Skin of body (tissue), 2 donors: Measurements from ENCODE around the gene LRP11. TPM values are rescaled to one million over a fixed set of nuclear protein-coding genes. Genes with fewer than 3 reads are reported as not detected.
"Not testable (repeated sequence)": the region's sequence is repeated elsewhere in the genome, so short reads cannot be mapped to it uniquely, and the experiment has no call there.

Experiments used
- DNase-seq: peaks from one replicate; lab custom pipeline; 2025; lab: John Stamatoyannopoulos, UW
- total RNA-seq: library from RNA; depleted of rRNA; stranded (reverse); fragments of >200 nt; gene quantifications from one replicate; pipeline ENCODE4 v1.2.3, GENCODE V29; 2014

The LRP11 gene, protein sequence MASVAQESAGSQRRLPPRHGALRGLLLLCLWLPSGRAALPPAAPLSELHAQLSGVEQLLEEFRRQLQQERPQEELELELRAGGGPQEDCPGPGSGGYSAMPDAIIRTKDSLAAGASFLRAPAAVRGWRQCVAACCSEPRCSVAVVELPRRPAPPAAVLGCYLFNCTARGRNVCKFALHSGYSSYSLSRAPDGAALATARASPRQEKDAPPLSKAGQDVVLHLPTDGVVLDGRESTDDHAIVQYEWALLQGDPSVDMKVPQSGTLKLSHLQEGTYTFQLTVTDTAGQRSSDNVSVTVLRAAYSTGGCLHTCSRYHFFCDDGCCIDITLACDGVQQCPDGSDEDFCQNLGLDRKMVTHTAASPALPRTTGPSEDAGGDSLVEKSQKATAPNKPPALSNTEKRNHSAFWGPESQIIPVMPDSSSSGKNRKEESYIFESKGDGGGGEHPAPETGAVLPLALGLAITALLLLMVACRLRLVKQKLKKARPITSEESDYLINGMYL
- 29.1 TPM for total RNA-seq

DNA sequence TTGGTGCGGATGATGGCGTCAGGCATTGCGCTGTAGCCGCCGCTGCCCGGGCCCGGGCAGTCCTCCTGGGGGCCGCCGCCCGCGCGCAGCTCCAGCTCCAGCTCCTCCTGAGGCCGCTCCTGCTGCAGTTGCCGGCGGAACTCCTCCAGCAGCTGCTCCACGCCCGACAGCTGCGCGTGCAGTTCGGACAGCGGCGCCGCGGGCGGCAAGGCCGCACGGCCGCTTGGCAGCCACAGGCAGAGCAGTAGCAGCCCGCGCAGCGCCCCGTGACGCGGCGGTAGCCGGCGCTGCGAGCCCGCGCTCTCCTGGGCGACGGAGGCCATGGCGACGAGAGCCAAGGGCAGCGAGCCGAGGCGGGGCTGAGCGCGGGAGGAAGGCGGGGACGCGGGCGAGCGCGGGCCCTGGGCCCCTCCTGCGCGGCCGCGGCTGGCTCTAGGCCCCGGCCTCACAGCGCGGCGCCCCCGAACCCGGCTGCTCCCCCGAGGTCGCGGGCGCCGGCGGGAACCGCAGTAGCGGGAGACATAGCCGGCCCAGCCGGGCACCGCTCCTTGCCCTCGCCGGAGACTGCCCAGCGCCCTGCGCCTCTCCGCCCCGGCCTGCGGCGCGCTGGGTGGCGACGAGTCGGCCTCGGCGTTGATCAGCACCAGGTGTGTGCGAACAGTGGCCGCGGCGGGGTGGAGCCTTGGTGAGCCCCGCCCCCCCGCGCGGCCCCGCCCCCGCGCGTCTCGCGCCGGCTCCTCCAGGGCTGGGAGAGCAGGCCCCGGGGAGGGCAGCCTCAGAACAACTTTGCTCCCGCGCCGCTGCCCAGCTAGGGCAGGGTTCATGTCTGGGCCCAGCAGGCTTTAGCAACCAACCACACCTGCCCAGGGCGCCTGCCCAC, at the start of gene LRP11:
TSS of gene LRP11 (minus strand) at position 662 of the 880 bp plus-strand sequence. CDS start at position 323, 339 bp downstream.
- DNase-seq: peak; percentile 55

DNA sequence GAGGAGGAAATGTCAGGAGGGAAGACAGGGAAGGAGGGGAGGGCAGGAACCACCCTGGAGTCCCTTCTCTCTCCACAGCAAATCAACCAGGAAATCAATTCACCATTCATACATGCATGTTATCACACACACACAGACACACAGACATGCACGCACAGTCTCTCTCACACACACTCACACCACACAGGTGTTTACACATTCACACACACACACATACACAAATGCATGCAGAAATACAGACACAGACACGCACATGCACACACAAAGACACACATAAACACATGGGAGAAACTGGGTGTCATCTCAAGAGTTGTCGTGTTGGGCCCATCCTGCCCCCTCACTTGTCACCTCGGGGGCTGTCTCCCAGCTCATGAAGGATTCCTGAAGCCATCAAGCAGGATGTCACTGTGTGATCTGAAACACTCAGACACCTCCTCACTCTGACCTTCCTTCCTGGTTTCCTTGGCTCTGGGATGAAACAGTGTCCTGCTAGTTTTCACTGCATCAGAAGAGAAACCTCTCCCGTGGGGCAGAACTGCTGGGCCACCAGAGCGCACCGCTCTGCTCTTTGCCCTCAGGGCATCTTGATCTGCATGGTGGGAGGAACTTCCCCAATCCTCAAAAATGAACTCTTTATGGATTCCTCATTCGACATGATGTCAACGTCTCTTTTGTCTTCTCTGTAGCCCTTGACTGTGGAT, 49.5 kb upstream of the LRP11 start:
- DNase-seq: no peak

DNA sequence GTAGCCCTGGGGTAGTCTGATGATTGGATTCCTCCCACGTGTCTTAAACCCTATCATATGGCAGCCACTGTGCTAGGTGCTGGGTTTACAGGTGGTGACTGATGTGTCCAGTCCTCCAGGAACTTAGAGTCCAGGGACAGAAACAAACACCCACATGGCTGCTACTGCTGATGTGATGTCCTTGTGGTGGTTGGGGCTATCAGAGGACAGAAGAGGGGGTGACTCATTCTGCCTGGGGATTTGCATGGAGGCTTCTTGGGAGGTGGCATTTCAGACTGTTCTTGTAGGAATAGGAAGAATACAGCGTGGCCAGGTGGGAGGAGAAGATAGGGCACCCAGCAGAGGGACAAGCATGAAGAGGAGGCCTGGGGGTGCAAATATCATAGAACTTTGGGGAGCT, 48.9 kb upstream of the LRP11 start:
- no peak for DNase-seq

DNA sequence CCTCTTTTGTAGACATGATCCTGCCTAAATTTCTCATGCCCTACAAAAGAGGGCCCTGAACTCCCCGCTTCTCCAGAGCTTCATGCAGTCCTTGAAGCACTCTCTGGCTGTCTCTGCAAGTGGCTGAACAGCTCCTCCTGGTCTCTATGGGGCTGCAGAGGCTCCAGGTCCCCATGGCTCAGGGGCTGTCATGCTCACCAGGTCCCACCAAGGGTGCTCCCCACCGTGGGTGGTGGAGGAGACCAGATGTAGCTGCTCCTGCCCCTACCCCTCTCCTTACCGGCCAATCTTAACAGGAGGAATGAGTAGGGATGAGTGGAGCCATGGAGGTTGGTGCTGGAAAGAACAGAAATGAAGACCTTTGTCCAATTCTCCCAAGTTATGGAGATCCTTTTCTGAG, 48.5 kb upstream of the LRP11 start:
- not testable (repeated sequence) for DNase-seq

DNA sequence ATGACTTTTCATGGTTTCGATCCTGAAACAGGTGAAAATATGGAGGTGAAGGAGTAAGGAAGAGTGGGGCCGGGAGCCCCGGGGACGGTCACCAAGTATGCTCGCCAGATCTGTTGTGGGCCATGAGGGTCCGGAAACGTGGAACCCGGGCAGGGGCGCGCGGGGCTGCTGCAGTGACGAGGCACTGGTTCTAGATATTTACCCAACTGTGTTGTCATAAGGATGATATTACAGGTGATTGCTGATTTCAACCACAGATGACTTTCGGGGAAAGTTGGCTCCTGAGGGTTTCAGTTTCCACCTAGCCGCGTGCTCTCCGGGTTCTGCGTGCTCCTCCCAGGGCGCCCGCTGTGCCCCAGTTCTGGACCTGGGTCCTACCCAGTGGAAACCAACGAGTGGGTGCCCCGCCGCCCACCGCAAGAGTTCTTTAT, 46.6 kb upstream of the LRP11 start:
- DNase-seq: no peak

DNA sequence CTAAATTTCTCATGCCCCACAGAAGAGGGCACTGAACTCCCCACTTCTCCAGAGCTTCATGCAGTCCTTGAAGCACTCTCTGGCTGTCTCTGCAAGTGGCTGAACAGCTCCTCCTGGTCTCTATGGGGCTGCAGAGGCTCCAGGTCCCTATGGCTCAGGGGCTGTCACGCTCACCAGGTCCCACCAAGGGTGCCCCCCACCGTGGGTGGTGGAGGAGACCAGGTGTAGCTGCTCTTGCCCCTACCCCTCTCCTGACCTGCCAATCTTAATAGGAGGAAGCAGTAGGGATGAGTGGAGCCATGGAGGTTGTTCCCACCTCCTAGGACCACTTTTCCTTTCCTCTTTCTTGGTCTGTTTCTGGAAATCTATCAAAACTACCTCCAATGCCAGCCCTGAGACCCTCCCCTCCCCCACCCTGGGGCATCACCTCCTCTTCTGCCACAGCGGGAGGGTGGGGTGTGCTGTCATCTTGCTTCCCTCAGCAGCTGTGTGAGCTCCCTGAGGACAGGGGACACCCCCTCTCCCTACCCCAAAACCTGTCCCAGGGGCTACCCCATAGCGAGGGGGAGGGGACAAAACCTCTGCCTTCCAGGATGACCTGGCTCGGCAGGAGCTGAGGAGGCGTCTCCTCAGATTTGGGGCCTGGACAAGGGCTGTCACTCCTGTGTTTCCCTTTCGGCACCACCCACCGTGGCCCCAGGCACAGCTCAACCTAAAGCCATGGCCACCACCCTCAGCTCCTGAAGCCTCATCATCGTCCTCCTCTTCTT, 45.7 kb upstream of the LRP11 start:
- DNase-seq: no peak

DNA sequence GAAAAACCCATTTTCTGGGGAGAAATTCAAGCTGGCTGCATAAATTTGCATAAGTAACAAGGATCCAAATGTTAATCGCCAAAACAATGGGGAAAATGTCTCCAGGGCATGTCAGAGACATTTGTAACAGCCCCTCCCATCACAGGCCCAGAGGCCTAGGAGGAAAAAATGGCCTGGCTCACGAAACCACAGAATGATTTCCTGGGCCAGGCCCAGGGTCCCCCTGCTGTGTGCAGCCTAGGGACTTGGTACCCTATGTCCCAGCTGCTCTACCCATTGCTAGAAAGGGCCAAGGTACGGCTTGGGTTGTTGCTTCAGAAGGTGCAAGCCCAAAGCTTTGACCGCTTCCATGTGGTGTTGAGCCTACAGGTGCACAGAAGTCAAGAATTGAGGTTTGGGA, 44.3 kb upstream of the LRP11 start:
- not testable (repeated sequence) for DNase-seq

DNA sequence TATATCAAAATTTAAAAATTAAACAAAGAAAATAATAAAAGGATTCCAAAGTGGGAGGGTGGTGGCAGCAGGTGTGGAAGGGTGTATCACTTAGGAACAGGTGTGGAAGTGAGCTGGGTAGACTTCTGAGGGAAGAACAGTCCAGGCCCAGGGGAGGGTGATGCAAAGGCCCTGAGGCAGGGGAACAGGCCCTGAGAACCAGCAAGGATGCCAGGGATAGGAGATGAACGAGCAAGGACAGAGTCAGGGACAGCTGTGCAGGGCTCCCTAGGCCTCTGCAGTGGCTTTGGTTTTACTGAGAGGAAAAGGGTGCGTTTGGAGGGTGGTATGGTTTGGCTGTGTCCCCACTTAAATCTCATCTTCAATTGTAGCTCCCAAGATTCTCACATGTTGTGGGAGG, 43.2 kb upstream of the LRP11 start:
- no peak for DNase-seq

DNA sequence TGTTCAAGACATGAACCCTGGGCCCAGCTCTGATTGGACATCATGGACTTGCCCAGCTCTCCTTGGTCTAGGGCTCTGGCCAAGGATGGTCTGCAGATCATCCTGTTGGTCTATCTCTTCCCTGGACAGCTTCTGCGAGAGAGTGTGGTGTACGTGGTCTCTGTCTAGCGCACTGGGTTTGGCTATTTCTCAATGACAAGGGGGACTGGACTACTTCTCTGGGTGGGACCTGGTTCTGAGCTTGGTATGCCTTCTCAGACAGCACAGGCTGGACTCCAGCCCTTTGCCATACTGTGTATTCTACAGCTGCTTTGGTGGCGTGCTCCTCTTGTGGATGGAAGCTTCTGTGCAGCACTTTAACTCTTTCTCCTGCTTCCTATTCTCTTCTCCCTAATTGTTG, 42.2 kb upstream of the LRP11 start:
- no peak for DNase-seq

DNA sequence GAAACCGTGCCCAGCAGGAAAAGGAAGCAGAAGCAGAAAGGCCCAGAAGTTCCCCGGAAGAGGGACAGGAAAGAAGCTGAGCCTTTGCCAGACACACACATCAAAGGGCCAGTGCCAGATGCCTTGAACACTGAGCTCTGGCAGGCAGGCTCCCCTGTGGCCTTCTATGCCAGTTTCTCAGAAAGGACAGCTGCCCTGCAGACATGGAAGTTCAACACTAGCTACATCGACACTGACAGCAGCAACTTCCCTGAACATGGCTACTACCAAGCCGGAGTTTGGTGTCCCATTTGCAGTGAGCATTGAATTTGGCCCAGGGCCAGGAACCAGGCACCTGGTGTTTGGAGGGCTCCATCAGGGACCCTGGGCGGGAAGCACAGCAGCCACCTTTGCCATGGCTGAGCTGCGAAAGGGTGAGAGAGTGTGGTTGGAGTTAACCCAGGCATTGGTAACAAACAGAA, 41.8 kb upstream of the LRP11 start:
- DNase-seq: no peak

DNA sequence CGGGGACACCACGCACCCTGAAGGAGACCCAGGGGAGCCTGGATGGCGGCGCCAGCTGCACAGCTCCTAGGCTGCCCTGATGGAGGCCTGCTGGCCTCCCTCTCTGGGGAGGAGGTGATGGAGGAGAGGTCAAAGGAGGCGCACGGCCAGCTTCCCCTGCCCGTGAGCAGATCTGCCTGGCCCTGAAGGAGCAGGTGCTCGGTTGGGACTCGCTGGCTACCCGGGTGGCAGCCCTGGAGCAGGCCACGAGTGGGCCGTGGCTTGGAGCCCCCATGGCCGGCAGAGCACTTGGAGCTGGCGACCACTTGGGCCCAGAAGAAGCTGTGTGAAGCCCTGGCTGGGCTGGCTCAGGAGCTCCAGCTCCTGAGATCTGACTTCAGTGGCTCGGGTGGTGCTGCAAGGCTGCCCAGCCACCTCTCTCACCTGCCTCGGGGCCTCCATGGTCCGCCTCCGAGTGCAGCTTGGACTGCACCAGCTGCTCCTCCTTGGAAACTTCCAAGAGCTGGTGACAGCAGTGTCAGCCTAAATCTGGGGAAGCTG, 41.3 kb upstream of the LRP11 start:
- DNase-seq: no peak

DNA sequence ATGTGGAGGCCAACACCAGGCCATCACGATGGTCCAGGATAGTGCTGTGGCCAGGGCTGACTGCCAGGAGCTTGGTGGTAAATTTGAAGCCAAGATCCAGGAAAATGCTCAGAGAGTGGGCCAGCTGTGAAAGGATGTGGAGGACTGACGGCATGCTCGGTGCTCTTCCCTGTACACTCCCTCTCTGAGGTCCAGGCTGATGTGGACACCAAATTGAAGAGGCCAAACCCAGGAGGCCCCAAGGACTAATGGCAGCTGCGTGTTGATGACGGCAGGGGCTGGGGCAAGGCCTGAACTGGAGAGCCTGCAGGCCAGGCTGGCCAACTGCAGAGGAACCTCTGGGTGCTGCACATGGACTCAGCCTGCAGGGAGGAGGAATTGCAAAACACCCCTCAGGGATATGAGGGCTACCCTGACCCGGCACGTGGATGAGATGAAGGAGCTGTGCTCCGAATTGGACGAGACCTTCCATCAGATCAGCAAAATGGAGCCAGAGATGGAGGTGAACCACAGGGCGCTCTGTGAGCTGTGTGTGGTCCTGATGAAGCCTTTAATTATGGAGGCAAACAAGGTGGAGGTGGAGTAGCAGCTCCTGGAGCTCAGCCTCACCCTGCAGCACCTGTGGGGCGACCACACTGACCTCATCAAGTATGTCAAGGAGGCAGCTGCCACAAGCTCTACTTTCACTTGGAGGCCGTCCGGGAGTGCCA, 40.7 kb upstream of the LRP11 start:
- DNase-seq: no peak

DNA sequence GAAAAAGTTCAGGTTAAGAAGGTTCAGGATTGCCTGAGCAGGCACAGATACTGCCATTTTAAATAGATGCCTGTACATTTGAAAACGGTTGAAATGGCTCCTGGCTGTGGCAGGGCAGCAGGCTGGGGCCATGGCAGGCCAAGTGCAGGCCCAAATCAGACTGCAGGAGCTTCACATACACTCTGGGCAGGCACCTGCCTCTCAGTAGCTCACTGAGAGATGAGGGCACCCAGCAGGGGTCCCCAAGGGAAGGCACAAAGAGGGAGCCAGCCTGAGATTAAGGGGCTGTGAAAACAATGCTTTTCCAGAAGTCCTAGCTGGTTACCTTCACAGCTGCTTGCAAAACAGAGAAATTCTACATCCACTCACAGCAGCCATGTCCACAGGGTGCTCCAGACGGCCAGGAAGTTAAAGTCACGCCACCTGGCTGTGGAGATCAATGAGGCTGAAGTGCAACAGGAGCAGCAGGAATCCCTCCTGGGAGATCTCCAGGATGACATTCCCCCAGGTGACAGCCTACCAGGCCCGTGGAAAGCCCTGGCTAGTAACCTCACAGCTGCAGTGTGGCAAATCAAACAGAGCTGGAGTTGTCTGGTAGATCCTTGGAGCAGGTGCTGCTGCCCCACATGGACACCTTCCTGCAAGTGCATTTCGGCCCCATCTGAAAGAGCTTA, 39.9 kb upstream of the LRP11 start:
- DNase-seq: no peak

DNA sequence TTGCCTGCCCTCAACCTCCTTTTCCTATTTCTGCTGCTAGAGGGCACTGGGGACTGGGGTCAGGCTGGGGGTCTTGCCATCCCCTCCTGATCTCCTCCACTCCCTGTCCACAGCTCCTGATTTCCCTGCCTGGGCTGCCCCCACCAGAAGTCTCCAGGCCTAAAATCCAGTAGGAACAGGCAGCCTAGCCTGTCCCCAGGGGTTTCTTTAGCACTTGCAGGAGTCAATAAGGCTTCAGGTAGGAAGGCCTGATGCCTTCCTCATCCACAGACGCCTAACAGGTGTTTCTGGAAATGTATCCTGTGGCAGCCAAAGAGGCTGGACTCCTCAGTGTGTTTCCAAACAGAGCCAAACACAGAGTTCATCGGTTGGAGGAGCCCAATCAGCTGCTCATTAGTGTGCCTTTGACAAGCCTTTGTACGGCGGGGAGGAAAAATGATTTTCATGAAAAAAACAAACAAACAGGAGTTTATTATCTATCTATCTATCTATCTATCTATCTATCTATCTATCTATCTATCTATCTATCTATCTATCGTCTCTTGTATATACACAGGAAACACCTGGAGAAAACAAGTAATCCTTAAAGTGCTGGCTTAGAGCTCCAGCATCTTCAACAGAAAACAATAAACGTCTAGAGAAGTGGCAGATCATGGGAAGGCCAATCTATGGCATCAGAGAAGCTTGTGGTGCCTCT, 37.4 kb upstream of the LRP11 start:
- no peak for DNase-seq

DNA sequence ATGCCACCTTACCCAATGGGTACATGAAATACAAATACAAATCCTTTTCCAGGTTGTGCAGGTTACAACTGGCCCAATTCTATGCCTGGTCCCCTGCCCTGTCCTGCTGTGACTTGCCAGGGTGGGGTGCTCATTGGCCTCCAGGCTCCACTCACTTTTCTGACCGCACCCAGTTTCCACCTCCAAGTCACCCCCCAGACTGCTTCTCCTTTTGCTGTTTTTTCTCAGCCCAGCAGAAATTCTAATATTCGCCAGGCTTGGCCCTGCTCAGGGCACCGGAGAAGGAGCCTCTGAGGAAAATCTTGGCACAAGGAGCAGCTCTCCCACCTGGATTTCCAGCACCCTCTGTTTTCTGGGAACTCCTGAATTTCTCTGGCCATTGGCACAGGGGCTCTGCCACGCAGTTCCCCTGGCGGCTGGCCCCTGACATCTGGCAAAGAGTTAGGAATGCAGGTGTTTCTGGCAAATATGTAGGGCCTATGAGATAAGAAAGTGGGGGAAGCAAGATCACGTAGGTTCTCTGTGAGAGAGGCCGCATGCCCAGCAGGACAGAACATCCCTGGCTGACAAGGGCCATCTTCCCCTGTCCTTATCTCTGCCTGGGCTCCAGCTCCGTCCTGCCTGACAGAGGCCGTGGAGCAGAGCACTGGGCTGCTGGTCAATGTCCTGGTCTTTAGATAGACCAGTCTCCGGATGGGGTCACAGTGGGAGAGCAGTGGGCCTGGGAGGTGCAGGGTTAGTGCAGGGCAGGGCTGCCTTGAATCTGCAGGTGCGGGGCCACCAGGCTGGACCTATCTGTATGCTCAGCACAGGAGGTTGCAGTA, 36.7 kb upstream of the LRP11 start:
- DNase-seq: no peak

DNA sequence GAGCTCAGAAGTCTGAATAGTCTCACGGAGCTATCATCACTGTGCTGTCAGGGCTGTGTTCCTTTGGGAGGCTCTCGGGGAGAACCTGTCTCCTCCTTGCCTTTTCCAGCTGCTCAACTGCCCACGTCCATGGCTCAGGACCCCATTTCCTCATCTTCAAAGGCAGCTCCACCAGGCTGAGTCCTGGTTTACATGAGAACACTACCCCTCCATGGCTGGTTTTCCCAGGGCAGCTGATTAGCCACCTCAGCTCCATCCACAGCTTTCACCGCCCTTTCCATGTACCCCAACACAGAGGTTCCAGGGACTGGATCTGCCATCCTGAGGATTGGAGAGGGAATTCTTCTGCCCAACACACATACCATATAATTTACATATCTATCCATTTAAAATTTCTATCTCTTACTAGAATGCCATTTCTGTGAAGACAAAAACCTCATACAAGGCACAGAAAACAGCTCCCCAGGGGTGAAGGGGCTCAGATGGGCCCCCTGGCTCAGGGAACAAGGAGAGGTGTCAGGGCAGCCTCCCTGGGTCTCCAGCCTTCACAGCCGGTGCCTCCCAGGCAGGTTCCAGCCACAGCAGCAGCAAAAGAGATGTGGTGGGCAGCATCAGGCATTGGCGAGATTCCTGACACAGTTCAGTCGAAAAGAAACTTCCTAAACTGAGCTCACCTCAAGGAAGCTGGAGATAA, 35.9 kb upstream of the LRP11 start:
- DNase-seq: no peak

DNA sequence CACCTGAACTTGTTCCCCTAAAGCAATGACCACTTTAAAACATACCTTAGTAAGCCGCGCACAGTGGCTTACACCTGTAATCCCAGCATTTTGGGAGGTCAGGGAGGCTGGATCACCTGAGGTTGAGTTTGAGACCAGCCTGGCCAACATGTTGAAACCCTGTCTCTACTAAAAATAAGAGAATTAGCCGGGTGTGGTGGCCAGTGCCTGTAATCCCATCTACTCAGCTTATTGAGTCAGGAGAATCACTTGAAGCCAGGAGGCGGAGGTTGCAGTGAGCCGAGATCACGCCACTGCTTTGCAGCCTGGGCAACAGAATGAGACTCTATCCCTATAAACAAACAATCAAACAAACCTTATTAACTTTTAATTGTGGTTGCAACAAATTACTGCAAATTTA, 35.3 kb upstream of the LRP11 start:
- DNase-seq: no peak
